ENCODE measurements around the gene SPTBN4.
"Not testable (repeated sequence)": the region's sequence is repeated elsewhere in the genome, so short reads cannot be mapped to it uniquely, and the experiment has no call there.

SPTBN4 gene

GRCh38 chr19:40508739-40509260, 42.0 kb downstream of the SPTBN4 start:
- DNase-seq: no peak

GRCh38 chr19:40510526-40511115, 43.8 kb downstream of the SPTBN4 start:
- DNase-seq: no peak

- DNase-seq: no peak
These were observed 44.7 kb downstream of the SPTBN4 start for GRCh38 chr19:40511487-40511886.

- DNase-seq: no peak
These were observed 45.3 kb downstream of the SPTBN4 start for GRCh38 chr19:40512110-40512472.

- peak; percentile 57 to 68 for DNase-seq
These were observed 45.9 kb downstream of the SPTBN4 start for GRCh38 chr19:40512473-40513344.

GRCh38 chr19:40513345-40513678, 46.5 kb downstream of the SPTBN4 start:
- DNase-seq: no peak

- no peak for DNase-seq
These were observed 47.0 kb downstream of the SPTBN4 start for GRCh38 chr19:40513741-40514315.

- DNase-seq: no peak
These were observed 50.4 kb downstream of the SPTBN4 start for GRCh38 chr19:40517248-40517647.

GRCh38 chr19:40519352-40520322, 52.8 kb downstream of the SPTBN4 start:
- DNase-seq: peak; percentile 65 to 83

GRCh38 chr19:40521276-40521675, 54.5 kb downstream of the SPTBN4 start:
- DNase-seq: peak in 1 of 2 experiments; percentile 45

GRCh38 chr19:40521900-40522299, 55.1 kb downstream of the SPTBN4 start:
- DNase-seq: not testable (repeated sequence)

- DNase-seq: peak; percentile 87 to 88
These were observed 56.7 kb downstream of the SPTBN4 start for GRCh38 chr19:40523322-40524047.

GRCh38 chr19:40524133-40524549, 57.3 kb downstream of the SPTBN4 start:
- no peak for DNase-seq

- DNase-seq: no peak
These were observed 57.9 kb downstream of the SPTBN4 start for GRCh38 chr19:40524655-40525054.

- no peak for DNase-seq
These were observed 58.6 kb downstream of the SPTBN4 start for GRCh38 chr19:40525234-40526051.

GRCh38 chr19:40528078-40528477, 61.3 kb downstream of the SPTBN4 start:
- no peak for DNase-seq

GRCh38 chr19:40528533-40529092, 61.8 kb downstream of the SPTBN4 start:
- no peak for DNase-seq

GRCh38 chr19:40529093-40529954, 62.5 kb downstream of the SPTBN4 start:
- DNase-seq: peak; percentile 90 to 95

GRCh38 chr19:40530091-40530901, 63.5 kb downstream of the SPTBN4 start:
- DNase-seq: peak in 1 of 2 experiments; percentile 77
